ENCODE measurements around the gene TFB2M.
"Not testable (repeated sequence)": the region's sequence is repeated elsewhere in the genome, so short reads cannot be mapped to it uniquely, and the experiment has no call there.

TFB2M gene

GRCh38 chr1:246564839-246565750 lies 966 bp downstream of the TFB2M start:
- no peak for DNase-seq
- in situ Hi-C loops (cut with HindIII; ENCODE audit: low pct_ligation_motif_present, low pct_unique_long_range_greater_than_20kb, low sequenced_read_pairs) = no loop called here

DNA sequence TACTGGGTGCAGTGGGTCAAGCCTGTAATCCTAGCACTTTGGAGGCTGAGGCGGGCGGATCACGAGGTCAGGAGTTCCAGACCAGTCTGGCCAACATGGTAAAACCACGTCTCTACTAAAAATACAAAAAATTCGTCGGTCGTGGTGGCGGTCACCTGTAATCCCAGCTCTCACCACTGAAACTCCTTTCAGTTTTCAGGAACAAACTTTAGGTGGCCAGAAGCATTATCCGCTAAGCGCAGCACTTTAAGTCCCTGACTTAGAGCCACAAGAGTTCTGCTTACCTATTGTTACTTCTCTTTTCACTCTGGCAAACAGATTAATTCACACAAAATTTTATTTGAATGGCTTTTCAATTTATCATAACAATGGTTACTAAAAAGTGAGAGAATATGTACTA lies 5.2 kb downstream of the TFB2M start:
- in situ Hi-C loops (cut with HindIII; ENCODE audit: low pct_ligation_motif_present, low pct_unique_long_range_greater_than_20kb, low sequenced_read_pairs); DNase-seq: not testable (repeated sequence)

GRCh38 chr1:246559310-246559709 lies 6.8 kb downstream of the TFB2M start:
- in situ Hi-C loops (cut with HindIII; ENCODE audit: low pct_ligation_motif_present, low pct_unique_long_range_greater_than_20kb, low sequenced_read_pairs) = no loop called here

GRCh38 chr1:246558041-246558440 lies 8.0 kb downstream of the TFB2M start:
- in situ Hi-C loops (cut with HindIII; ENCODE audit: low pct_ligation_motif_present, low pct_unique_long_range_greater_than_20kb, low sequenced_read_pairs) = no loop called here
- DNase-seq = no peak

More at GRCh38 chr1:246559310-246559709, 6.8 kb downstream of the TFB2M start:
- DNase-seq = no peak

DNA sequence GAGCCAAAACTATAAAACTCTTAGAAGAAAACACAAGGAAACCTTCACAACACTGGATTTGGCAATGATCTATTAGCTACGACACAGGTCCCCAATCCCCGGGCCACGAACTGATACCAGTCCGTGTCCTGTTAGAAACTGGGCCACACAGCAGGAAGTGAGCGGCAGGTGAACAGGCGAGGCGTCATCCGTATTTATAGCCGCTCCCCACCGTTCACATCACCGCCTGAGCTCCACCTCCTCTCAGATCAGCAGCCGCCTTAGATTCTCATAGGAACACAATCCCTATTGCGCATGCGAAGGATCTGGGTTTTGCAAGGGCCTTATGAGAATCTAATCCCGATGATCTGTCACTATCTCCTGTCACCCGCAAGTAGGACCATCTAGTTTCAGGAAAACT lies 11.9 kb downstream of the TFB2M start:
- DNase-seq = no peak
- in situ Hi-C loops (cut with HindIII; ENCODE audit: low pct_ligation_motif_present, low pct_unique_long_range_greater_than_20kb, low sequenced_read_pairs) = no loop called here

DNA sequence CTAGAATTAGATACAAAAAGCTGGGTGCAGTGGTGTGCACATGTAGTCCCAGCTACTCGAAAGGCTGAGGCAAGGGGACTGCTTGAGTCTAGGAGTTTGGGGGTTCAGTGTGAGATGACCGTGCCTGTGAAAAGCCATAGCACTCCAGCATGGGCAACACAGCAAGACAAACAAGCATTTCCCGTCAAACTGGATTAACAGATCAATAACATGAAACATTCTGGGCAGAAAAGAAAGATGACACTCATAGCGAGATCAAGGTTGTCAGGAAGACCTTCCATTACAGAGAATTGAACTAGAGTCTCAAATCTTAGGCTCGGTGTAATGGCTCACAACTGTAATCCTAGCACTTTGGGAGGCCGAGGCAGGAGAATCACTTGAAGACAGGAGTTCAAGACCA lies 14.0 kb downstream of the TFB2M start:
- in situ Hi-C loops (cut with HindIII; ENCODE audit: low pct_ligation_motif_present, low pct_unique_long_range_greater_than_20kb, low sequenced_read_pairs) = no loop called here
- no peak for DNase-seq

DNA sequence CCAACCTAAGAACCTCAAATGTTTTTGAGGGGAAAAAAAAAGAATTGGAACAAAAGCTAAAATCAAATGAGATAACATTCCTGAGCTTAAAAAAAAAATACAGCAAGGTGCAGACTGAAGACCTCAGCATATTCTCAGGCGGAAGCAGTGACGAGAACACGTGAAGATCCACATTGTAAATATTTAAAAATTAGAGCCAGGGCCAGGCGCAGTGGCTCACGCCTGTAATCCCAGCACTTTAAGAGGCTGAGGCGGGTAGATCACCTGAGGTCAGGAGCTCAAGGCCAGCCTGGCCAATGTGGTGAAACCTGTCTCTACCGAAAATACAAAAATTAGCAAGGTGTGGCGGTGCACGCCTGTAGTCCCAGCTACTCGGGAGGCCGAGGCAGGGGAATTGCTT lies 15.7 kb downstream of the TFB2M start:
- in situ Hi-C loops (cut with HindIII; ENCODE audit: low pct_ligation_motif_present, low pct_unique_long_range_greater_than_20kb, low sequenced_read_pairs) = no loop called here
- DNase-seq = no peak

GRCh38 chr1:246549665-246550064 lies 16.4 kb downstream of the TFB2M start:
- no peak for DNase-seq
- in situ Hi-C loops (cut with HindIII; ENCODE audit: low pct_ligation_motif_present, low pct_unique_long_range_greater_than_20kb, low sequenced_read_pairs) = no loop called here

DNA sequence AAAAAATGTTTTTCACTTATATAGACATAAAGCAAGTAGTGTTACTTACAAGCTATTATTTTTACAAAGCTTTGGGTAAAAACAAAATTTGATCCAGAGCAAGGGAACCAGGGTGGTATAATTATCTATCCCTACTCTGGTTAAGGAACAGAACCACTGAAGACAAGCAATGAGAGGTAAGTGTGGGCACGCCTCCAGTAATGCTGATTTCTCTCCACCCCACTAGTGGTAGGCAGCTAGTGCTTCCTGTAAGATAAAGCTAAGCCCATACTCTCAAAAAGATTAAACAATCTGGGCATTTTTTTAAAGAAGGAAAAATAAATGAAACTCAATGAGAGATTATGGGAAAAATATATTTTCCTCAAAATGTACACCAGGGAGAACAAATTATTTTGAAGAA lies 22.1 kb downstream of the TFB2M start:
- in situ Hi-C loops (cut with HindIII; ENCODE audit: low pct_ligation_motif_present, low pct_unique_long_range_greater_than_20kb, low sequenced_read_pairs) = no loop called here
- DNase-seq = no peak

GRCh38 chr1:246540738-246541491 lies 25.1 kb downstream of the TFB2M start:
- in situ Hi-C loops (cut with HindIII; ENCODE audit: low pct_ligation_motif_present, low pct_unique_long_range_greater_than_20kb, low sequenced_read_pairs) = no loop called here
- DNase-seq = no peak

GRCh38 chr1:246537887-246538286 lies 28.2 kb downstream of the TFB2M start:
- no peak for DNase-seq
- in situ Hi-C loops (cut with HindIII; ENCODE audit: low pct_ligation_motif_present, low pct_unique_long_range_greater_than_20kb, low sequenced_read_pairs) = no loop called here

DNA sequence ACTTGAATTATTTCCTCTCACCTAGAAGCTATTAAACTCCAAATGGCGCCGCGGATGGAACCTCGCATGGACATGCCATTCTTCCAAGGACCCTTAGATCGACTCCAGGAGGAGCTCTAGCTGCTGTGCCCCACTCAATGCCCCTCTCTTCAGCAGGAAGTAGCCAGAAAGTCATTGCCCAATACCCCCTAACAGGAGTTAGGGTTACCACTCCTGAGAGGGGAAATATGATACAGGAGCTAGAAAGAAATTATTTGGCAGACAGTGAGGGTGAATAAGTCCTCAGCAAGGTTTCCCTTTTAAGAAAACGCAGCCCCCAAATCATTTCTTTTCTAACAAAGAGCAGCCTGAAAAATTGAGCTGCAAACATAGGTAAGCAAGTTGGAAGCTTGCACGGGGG lies 28.6 kb downstream of the TFB2M start:
- in situ Hi-C loops (cut with HindIII; ENCODE audit: low pct_ligation_motif_present, low pct_unique_long_range_greater_than_20kb, low sequenced_read_pairs) = no loop called here
- DNase-seq = no peak

- in situ Hi-C loops (cut with HindIII; ENCODE audit: low pct_ligation_motif_present, low pct_unique_long_range_greater_than_20kb, low sequenced_read_pairs) = no loop called here
- DNase-seq = no peak
Measured at GRCh38 chr1:246534114-246534513, 31.9 kb downstream of the TFB2M start.

DNA sequence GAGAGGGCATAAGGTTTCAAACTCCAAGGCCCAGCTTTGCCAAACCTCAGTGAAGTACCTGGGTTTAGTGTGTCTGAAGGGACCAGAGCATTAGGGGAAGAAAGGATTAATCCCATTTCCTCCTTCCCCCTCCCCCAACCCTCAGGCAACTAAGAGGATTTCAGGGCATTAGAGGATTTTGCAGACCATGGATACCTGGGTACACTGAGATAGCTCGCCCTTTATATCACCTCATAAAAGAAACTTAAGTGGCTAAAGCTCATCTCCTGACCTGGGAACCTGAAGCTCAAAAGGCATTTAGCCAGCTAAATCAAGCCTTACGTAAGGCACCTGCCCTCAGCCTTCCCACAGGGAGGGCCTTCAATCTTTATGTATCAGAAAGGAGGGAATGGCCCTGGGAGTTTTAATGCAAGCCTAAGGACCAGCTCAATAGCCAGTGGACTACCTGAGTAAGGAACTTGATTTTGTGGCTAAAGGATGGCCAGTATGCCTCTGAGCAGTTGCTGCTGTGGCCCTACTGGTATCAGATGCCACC lies 32.6 kb downstream of the TFB2M start:
- in situ Hi-C loops (cut with HindIII; ENCODE audit: low pct_ligation_motif_present, low pct_unique_long_range_greater_than_20kb, low sequenced_read_pairs) = no loop called here
- DNase-seq = no peak

- DNase-seq = no peak
- in situ Hi-C loops (cut with HindIII; ENCODE audit: low pct_ligation_motif_present, low pct_unique_long_range_greater_than_20kb, low sequenced_read_pairs) = no loop called here
Measured at GRCh38 chr1:246532519-246532918, 33.5 kb downstream of the TFB2M start.

GRCh38 chr1:246530482-246530881 lies 35.6 kb downstream of the TFB2M start:
- in situ Hi-C loops (cut with HindIII; ENCODE audit: low pct_ligation_motif_present, low pct_unique_long_range_greater_than_20kb, low sequenced_read_pairs) = no loop called here
- no peak for DNase-seq

DNA sequence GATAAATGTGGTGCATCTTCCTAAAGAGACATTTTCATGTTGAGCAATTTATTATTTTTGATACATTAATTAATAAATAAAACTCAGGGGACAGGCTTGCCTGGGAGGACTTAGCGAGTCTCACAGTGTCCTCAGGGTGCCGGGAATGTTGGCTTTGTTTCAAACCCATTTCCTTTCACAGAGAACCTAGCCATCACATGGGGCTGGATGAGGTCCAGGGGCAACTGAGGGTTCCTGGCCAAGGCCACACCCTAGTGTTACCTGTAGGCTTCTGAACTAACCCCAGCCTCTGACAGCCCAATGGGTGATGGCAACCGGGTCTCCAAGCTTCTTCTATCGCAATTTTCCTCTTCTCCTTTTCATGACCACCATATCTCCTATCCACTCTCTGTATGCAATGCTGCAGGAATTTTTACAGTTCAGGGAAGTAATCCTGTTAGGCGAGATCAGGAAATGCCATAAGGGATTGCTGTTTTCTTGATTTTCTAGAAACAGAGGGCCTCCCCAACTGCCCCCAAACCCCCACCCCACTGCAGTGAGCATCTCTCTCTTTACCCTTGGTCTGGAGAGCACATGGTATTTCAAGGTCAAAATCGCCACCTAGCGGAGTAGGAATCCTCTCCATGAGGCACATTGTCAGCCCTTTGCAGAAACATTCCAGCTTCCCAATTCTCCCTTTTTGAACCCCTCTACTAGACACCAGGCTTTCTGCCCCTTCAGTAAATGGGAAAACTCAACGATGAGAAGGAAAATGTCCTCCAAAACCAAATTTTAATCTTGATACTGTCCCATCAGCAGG lies 36.9 kb downstream of the TFB2M start:
- in situ Hi-C loops (cut with HindIII; ENCODE audit: low pct_ligation_motif_present, low pct_unique_long_range_greater_than_20kb, low sequenced_read_pairs) = no loop called here
- DNase-seq = no peak

DNA sequence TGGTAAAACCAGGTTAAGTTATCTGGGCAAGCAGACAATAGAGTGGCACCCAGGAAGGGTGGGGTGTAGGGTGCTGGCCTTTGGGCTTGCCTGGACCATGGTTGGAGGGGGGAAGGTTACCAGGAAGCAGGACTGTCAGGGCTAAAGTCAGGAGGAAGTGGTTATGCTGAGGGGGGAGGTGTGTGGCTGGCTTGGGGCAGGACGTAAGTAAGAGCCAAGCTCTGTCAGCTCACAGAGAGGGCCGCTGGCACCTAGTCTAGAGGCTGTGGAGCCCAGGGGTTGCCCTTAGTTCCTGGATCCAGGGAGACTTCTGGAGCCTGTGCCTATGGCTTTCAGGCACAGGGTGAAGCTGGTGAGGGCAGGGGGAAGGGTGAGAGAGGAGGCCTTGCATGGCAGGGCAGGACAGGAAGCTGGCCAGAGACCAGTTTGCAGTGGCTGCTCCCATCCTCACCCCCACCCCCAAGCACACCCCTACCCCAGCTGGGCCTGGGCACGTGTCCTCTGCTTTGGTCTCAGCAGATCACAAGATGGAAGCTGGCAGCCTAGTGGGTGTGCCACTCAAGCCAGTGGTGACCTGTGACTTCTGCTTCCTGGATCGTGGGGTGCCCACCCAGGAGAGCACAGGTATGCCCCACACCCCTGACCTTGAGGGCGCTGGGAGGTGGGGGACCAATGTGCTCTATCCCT lies 38.5 kb downstream of the TFB2M start:
- no peak for DNase-seq
- in situ Hi-C loops (cut with HindIII; ENCODE audit: low pct_ligation_motif_present, low pct_unique_long_range_greater_than_20kb, low sequenced_read_pairs) = no loop called here

All from ACHN (cell line).